Measurements from ENCODE around the gene ZFP3. TPM values are rescaled to one million over a fixed set of nuclear protein-coding genes. Genes with fewer than 3 reads are reported as not detected.
A peak's percentile ranks its signal among the peaks of the same experiment; 100 is the strongest.

The ZFP3 gene
- total RNA-seq, 2 experiments from 2014 or later = 0.34 to 0.98 TPM

GRCh38 chr17:5035315-5035714 lies 43.0 kb upstream of the ZFP3 start, which contains the start of gene SLC52A1:
SLC52A1 (minus strand) TSS chr17:5035426; CDS start chr17:5034606, 820 bp downstream.
- H3K9me2 ChIP-seq (ENCODE audit: insufficient read depth, low read length) = no peaks in the 10 kb centered on the region
- ChIA-PET POLR2A (interaction anchor here (0.6 to 1.0 kb wide), 4 partner anchors 10 to 392 kb away, joined by 3 to 7 read pairs (median 4); no protein-coding TSS in a partner anchor), CTCF (ENCODE audit: unreplicated experiment) (interaction anchor here (1.1 kb wide), 1 partner anchor 11 kb away, joined by 3 read pairs; no protein-coding TSS in a partner anchor)
- intact Hi-C loops (cut with micrococcal nuclease; ENCODE audit: unreplicated experiment) = no loop called here
- TF ChIP-seq CTCF (conservative IDR thresholded peaks at IDR 0.05; ENCODE audit: low read length) = no peak
- no peaks in the 10 kb centered on the region for H3K9me3 ChIP-seq (ENCODE audit: low read length)
- peak within 1 kb of the TSS; percentile 76; the same call in 1 of the 2 replicates for H2AFZ ChIP-seq (ENCODE audit: low read length)
- no peak within 1 kb of the TSS for H3K27ac ChIP-seq (ENCODE audit: low read depth, low read length, poor library complexity, severe bottlenecking)
- no peaks in the 10 kb centered on the region for H3K36me3 ChIP-seq (ENCODE audit: insufficient read depth, low read length)
- DNase-seq (ENCODE audit: low spot score) = no peak
- H3K4me3 ChIP-seq (ENCODE audit: low read depth, low read length, poor library complexity, severe bottlenecking) = peak within 1 kb of the TSS; percentile 34
- BruUV-seq (replicated peaks) = no TSS peak
- H3K4me1 ChIP-seq (ENCODE audit: insufficient read depth, low read length, poor library complexity, severe bottlenecking) = peaks cover 38% of the 10 kb centered on the region
- peak within 1 kb of the TSS; percentile 59 for H3K4me2 ChIP-seq (ENCODE audit: low read length)
- H3K79me2 ChIP-seq (ENCODE audit: insufficient read depth, low read depth, low read length) = no peaks in the 10 kb centered on the region
- no peaks in the 10 kb centered on the region for H4K20me1 ChIP-seq (ENCODE audit: insufficient read depth, low read length)

- Histone ChIP-seq H3K79me2 (ENCODE audit: insufficient read depth, low read depth, low read length) (no peaks in the 10 kb centered on the region), H3K4me1 (ENCODE audit: insufficient read depth, low read length, poor library complexity, severe bottlenecking) (peaks cover 3% of the 10 kb centered on the region), H4K20me1 (ENCODE audit: insufficient read depth, low read length) (no peaks in the 10 kb centered on the region), H3K36me3 (ENCODE audit: insufficient read depth, low read length) (no peaks in the 10 kb centered on the region), H3K4me2 (ENCODE audit: low read length) (no peak overlapping the region), H2AFZ (ENCODE audit: low read length) (no peak overlapping the region), H3K9me2 (ENCODE audit: insufficient read depth, low read length) (no peaks in the 10 kb centered on the region), H3K9me3 (ENCODE audit: low read length) (no peaks in the 10 kb centered on the region), H3K27ac (ENCODE audit: low read depth, low read length, poor library complexity, severe bottlenecking) (no peak overlapping the region), H3K4me3 (ENCODE audit: low read depth, low read length, poor library complexity, severe bottlenecking) (no peak overlapping the region)
- CTCF ChIA-PET (ENCODE audit: unreplicated experiment) = no interaction called here
- TF ChIP-seq EZH2phosphoT487 (IDR thresholded peaks at IDR 0.05; ENCODE audit: borderline replicate concordance, low read depth, low read length) = no peak
- TF ChIP-seq CTCF (conservative IDR thresholded peaks at IDR 0.05; ENCODE audit: low read length) = no peak
- intact Hi-C loops (cut with micrococcal nuclease; ENCODE audit: unreplicated experiment) = no loop called here
- DNase-seq (ENCODE audit: low spot score) = no peak
- POLR2A ChIA-PET = no interaction called here
- no TSS peak for BruUV-seq (replicated peaks)
Observed at GRCh38 chr17:5042157-5043022, 35.9 kb upstream of the ZFP3 start.

- Histone ChIP-seq H3K9me3 (ENCODE audit: low read length) (no peaks in the 10 kb centered on the region), H3K4me2 (ENCODE audit: low read length) (no peak overlapping the region), H3K36me3 (ENCODE audit: insufficient read depth, low read length) (no peaks in the 10 kb centered on the region), H3K79me2 (ENCODE audit: insufficient read depth, low read depth, low read length) (no peaks in the 10 kb centered on the region), H3K4me1 (ENCODE audit: insufficient read depth, low read length, poor library complexity, severe bottlenecking) (peaks cover 13% of the 10 kb centered on the region), H3K4me3 (ENCODE audit: low read depth, low read length, poor library complexity, severe bottlenecking) (no peak overlapping the region), H3K27ac (ENCODE audit: low read depth, low read length, poor library complexity, severe bottlenecking) (no peak overlapping the region), H2AFZ (ENCODE audit: low read length) (no peak overlapping the region), H4K20me1 (ENCODE audit: insufficient read depth, low read length) (no peaks in the 10 kb centered on the region), H3K9me2 (ENCODE audit: insufficient read depth, low read length) (no peaks in the 10 kb centered on the region)
- intact Hi-C loops (cut with micrococcal nuclease; ENCODE audit: unreplicated experiment) = no loop called here
- DNase-seq (ENCODE audit: low spot score) = no peak
- CTCF ChIA-PET (ENCODE audit: unreplicated experiment) = no interaction called here
- POLR2A ChIA-PET = no interaction called here
- no peak for TF ChIP-seq EZH2phosphoT487 (IDR thresholded peaks at IDR 0.05; ENCODE audit: borderline replicate concordance, low read depth, low read length)
- TF ChIP-seq CTCF (conservative IDR thresholded peaks at IDR 0.05; ENCODE audit: low read length) = 0 out of 2 replicates have a peak, but pooled peaks have one; percentile 17
- no TSS peak for BruUV-seq (replicated peaks)
Observed at GRCh38 chr17:5043524-5043923, 34.7 kb upstream of the ZFP3 start.

All from OCI-LY7 (cell line).